ENCODE measurements around the gene IPCEF1. TPM values are rescaled to one million over a fixed set of nuclear protein-coding genes. Genes with fewer than 3 reads are reported as not detected.
A peak's percentile ranks its signal among the peaks of the same experiment; 100 is the strongest.
"Not testable (repeated sequence)": the region's sequence is repeated elsewhere in the genome, so short reads cannot be mapped to it uniquely, and the experiment has no call there.

Gene IPCEF1
- total RNA-seq, 1 experiment from 2014 or later, result 6.6 TPM

DNA sequence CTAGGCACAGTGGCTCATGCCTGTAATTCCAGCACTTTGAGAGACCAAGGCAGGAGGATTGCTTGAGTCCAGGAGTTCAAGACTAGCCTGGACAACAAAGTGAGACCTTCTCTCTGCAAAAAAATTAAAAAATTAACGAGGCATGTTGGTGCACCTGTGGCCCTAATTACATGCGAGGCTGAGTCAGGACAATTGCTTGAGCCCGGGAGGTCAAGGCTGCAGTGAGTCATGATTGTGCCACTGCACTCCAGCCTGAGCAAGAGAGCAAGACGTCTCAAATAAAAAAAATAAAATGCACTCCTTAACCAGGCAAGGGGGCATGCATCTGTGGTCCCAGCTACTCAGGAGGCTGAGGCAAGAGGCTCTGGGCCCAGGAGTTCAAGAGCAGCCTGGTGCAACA is 53.0 kb downstream of the IPCEF1 start:
- not testable (repeated sequence) for H3K4me3 ChIP-seq (ENCODE audit: insufficient read depth, low read depth, low read length); DNase-seq

DNA sequence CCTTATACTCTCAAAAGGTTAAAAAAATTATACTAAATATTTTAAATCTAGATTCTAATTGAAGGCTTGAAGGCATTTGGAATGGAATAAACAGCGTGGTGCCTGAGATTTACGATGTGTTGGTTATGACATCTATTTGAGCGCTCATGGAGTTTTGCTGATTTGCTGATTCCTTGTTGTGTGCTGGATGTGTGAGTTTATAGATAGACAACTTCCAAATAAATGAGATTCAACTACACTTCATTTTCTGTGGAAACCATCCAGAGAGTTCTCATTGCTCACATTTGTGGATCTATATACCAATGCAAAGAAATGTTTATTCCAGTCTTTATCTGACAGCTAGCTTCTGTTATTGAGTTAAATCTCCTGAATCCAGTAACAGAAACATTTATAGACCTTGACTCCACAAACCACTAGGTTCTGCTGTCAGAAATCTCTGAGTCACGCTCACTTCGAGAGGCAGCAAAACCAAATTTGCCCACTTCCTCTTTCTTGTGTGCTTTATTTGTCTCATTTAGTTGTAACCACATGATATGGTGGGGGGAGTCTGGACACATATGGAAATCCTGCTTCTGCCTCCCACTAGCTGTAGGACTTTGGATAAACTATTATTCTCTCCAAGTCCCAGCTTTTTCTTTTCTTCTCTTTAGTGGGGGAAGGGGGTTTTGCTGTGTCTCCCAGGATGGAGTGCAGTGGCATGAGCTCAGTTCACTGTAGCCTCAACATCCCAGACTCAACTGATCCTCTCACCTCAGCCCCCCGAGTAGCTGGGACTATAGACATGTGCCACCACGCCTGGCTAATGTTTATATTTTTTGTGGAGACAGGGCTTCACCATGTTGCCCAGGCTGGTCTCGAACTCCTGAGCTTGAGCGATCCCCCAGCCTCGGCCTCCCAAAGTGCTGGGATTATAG is 54.5 kb downstream of the IPCEF1 start:
- no peak for DNase-seq
- Histone ChIP-seq H3K27me3 (ENCODE audit: control insufficient read depth, insufficient read depth, low read length) (no peaks in the 10 kb centered on the region), H3K36me3 (replicated peaks; ENCODE audit: control insufficient read depth, insufficient read depth, low read length) (no peaks in the 10 kb centered on the region), H3K4me3 (ENCODE audit: insufficient read depth, low read depth, low read length) (no peak overlapping the region)

More for the DNA sequence above, 53.0 kb downstream of the IPCEF1 start:
- H3K27me3 ChIP-seq (ENCODE audit: control insufficient read depth, insufficient read depth, low read length); H3K36me3 ChIP-seq (replicated peaks; ENCODE audit: control insufficient read depth, insufficient read depth, low read length): not testable (repeated sequence)

DNA sequence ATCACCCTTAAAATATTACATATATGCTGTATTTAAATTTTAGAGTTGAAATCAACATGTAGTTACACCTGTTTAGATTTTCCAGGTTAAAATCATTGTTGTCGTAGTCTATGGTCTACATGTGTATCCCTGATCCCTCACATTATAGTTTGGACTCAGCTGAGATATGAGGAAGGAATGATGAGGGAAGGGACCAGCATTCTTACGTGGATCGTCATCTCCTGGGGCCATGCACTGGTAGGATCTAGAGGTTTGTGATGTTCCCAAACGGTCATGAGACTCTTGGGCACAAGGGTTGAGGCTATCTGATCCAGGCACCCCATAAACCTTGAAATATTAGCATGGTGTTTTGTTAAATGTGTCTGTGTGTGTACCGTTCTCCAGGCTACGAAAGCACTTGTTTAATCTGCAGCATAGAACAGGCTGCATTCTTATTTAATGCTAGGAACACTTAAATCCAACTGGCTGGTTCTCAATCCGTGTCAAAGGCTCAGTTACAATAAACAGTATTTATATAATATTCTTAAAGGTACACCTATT is 55.4 kb downstream of the IPCEF1 start:
- Histone ChIP-seq H3K27me3 (ENCODE audit: control insufficient read depth, insufficient read depth, low read length) (no peaks in the 10 kb centered on the region), H3K4me3 (ENCODE audit: insufficient read depth, low read depth, low read length) (no peak overlapping the region), H3K36me3 (replicated peaks; ENCODE audit: control insufficient read depth, insufficient read depth, low read length) (no peaks in the 10 kb centered on the region)
- DNase-seq, result no peak

DNA sequence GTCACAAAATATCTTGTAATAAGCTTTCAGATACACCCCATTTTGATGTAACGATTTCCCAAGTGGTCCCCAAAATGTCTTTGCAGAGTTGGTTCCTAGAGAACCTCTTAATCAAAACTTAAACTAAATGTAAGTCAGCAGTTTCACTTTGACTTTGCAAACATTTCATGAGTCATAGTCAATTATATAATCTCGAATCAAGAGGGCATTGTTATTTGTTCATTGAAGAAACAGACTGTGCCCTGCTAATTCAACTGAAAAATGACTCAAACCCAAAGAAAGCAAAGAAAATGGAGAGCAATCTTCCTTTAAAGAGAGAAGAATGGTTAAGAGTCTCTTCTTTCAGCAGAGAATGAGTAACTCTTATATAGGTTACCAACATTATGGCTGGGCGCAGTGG is 58.3 kb downstream of the IPCEF1 start:
- no peak for DNase-seq
- Histone ChIP-seq H3K36me3 (replicated peaks; ENCODE audit: control insufficient read depth, insufficient read depth, low read length) (no peaks in the 10 kb centered on the region), H3K27me3 (ENCODE audit: control insufficient read depth, insufficient read depth, low read length) (no peaks in the 10 kb centered on the region), H3K4me3 (ENCODE audit: insufficient read depth, low read depth, low read length) (no peak overlapping the region)

DNA sequence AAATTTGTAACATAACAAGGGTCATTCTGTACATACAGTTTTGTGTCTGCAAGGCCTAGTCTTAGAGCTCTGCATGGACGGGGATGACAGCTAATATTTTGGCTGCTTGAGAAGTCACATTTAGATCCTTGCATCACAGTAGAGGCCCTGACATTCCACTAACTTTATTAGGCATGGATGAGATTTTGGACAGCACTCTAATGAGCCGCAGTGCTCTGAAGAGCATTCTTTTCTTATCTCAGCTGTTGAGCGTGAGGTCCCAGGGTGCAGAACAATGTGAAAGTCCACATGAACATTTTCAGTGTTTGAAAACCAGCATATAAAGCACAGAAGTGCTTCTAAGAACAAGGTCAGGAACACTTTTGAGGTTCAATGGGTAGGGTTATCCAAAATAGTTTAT is 58.9 kb downstream of the IPCEF1 start:
- no peak overlapping the region for H3K4me3 ChIP-seq (ENCODE audit: insufficient read depth, low read depth, low read length)
- no peak for DNase-seq
- H3K36me3 ChIP-seq (replicated peaks; ENCODE audit: control insufficient read depth, insufficient read depth, low read length), result no peaks in the 10 kb centered on the region
- H3K27me3 ChIP-seq (ENCODE audit: control insufficient read depth, insufficient read depth, low read length), result no peaks in the 10 kb centered on the region

DNA sequence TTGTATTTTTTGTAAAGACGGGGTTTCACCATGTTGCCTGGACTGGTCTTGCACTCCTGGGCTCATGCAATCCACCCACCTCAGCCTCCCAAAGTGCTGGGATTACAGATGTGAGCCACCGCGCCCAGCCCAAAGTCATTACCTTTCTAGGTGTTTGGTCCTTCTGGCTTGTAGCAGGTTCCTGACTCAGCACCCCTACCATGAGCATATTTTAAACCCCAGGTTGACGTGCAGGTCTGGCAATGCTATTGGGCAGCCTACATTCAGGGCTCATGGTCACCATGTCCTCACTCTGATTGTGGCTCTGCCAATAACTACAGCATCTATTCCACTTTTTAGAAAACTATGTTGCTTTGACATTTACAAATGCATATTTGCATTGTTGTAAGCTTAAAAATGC is 59.4 kb downstream of the IPCEF1 start:
- H3K36me3 ChIP-seq (replicated peaks; ENCODE audit: control insufficient read depth, insufficient read depth, low read length), result no peaks in the 10 kb centered on the region
- H3K27me3 ChIP-seq (ENCODE audit: control insufficient read depth, insufficient read depth, low read length), result no peaks in the 10 kb centered on the region
- no peak overlapping the region for H3K4me3 ChIP-seq (ENCODE audit: insufficient read depth, low read depth, low read length)
- no peak for DNase-seq

DNA sequence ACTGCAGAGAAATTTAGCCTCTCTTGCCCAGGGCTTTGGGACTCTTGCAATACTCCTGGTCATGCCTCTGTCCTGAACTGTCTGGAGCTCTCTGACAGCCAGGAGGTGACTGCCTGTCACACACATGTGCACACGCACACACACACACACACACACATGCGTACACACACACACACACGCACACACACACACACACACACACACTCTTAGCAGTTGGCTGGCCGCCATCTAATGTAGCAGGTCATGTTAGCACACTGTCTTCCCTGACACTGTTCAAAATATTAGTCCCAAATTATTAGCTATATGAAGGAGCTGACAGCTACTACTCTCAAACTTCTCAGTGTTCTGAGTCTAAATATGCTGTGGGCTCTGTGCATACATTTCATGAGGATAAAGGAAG is 60.9 kb downstream of the IPCEF1 start:
- Histone ChIP-seq H3K4me3 (ENCODE audit: insufficient read depth, low read depth, low read length) (no peak overlapping the region), H3K36me3 (replicated peaks; ENCODE audit: control insufficient read depth, insufficient read depth, low read length) (no peaks in the 10 kb centered on the region), H3K27me3 (ENCODE audit: control insufficient read depth, insufficient read depth, low read length) (no peaks in the 10 kb centered on the region)
- DNase-seq, result no peak

DNA sequence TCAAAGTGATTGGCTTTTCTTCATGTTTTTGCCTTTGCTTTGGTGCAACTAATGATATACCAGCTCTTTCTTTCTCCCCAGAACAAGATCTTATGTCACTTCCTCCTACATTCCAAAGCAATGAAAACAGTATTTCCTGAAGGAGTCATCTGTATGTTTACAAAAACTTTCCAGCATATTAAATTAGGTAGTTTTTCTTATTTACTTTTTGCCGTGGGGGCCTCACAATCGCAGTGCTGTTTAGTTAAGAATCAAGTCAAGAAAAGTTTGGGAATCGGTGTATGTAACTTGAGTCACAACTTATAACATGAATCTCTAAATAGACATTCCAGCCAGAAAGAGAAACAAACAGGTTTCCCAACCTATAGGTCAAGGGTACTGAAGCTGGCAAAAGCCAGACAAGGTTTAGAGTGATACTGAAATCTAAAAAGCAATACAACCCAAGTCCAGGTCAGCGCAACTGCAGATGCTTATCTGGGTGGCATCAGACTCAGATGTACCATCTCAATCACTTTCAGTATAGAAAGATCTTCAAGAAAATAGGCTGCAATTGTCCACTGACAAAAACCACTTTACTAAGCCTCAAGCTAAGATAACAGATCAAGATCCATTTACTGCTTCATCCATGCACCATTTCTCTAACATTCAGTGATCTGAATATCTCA is 63.6 kb downstream of the IPCEF1 start:
- H3K27me3 ChIP-seq (ENCODE audit: control insufficient read depth, insufficient read depth, low read length), result no peaks in the 10 kb centered on the region
- H3K36me3 ChIP-seq (replicated peaks; ENCODE audit: control insufficient read depth, insufficient read depth, low read length), result no peaks in the 10 kb centered on the region
- H3K4me3 ChIP-seq (ENCODE audit: insufficient read depth, low read depth, low read length), result no peak overlapping the region
- DNase-seq, result no peak

DNA sequence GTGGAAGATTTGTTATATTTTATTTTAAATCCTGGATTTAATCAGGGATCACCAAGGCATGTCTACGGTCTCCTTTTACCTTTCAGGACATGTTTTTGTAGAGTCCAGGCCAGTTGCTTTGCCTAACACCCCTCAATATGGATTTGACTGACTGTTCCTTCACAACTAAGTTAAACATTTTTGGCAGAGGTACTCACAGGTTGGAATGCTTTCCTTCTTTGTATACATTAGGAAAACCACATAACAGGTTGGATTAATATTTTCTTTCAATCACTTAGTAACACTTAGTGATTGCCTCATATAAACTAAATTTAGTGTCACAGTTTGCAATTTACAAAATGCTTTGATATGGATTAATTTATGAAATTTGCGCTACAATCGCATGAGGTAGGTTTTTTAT is 64.5 kb downstream of the IPCEF1 start:
- DNase-seq, result no peak
- Histone ChIP-seq H3K27me3 (ENCODE audit: control insufficient read depth, insufficient read depth, low read length) (no peaks in the 10 kb centered on the region), H3K36me3 (replicated peaks; ENCODE audit: control insufficient read depth, insufficient read depth, low read length) (no peaks in the 10 kb centered on the region), H3K4me3 (ENCODE audit: insufficient read depth, low read depth, low read length) (no peak overlapping the region)

DNA sequence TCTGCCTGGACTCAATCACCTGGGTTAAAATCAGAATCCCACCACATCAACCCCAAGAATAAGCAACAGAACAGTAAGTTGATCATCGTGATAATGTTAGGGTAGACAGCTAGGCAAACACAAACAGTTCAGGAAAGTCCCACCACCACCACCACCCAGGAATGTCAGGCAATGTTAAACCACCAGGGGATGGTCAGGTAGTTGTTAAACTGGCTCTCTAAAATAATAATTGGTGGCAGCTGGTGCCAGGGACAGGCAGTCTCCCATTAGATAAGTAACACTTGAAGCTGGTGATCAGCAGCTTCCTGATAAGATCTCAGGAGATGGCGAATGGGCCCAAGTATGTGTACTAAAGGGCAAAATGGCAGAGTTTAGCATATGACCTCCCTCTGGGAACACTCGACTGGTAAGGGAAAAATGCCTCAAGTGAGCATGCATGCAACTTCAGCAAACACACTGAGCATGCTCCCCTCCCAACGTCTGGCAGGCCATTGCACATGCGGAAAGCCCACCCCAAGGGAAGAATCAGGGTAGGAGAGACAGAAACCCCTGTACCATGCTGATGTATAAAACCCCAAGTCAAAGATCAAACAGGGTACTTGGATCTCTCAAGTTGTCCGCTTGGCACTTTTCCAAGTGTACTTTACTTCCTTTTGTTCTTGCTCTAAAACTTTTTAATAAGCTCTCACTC is 66.6 kb downstream of the IPCEF1 start:
- Histone ChIP-seq H3K36me3 (replicated peaks; ENCODE audit: control insufficient read depth, insufficient read depth, low read length) (no peaks in the 10 kb centered on the region), H3K27me3 (ENCODE audit: control insufficient read depth, insufficient read depth, low read length) (no peaks in the 10 kb centered on the region), H3K4me3 (ENCODE audit: insufficient read depth, low read depth, low read length) (no peak overlapping the region)
- peak; percentile 19 for DNase-seq

DNA sequence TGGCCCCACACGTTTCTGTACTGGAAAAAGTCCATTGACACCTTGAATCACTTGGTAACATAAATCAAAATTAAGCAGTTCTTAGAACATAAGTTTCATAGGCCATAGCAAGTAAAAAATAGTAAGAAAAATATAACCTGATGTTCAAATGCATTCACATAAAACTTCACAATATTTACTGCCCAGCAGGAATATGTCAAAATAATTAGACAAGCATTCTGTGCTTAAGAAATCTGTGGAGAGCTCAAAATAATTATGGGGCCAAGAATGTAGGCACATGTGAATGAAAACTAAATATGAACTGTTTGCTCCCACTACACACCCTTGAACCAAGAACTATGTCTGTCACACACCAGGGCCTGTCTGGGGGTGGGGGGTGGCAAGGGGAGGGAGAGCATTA is 70.8 kb downstream of the IPCEF1 start:
- no peak for DNase-seq
- Histone ChIP-seq H3K36me3 (replicated peaks; ENCODE audit: control insufficient read depth, insufficient read depth, low read length) (no peaks in the 10 kb centered on the region), H3K4me3 (ENCODE audit: insufficient read depth, low read depth, low read length) (no peak overlapping the region), H3K27me3 (ENCODE audit: control insufficient read depth, insufficient read depth, low read length) (no peaks in the 10 kb centered on the region)

DNA sequence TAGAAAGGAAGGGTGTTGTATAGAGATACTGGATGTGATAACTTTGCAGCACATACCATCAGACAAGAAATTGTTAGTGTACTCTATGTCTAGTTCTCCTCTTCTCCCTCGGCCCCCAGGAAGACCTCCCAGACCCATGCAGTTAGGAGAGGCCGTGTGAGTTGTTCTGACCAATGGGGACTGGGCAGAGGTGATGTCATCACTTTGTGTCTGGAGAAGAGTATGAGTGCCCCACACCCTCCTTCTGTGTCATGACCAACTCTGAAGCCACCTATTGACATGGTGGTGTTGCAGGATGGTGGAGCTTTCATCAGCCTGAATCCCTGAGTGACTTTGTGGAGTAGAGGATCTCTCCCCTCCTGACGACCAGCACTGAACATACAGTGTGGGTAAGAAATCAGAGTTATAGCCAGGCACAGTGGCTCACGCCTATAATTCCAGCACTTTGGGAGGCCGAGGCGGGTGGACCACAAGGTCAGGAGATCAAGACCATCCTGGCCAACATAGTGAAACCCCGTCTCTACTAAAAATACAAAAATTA is 72.2 kb downstream of the IPCEF1 start:
- Histone ChIP-seq H3K36me3 (replicated peaks; ENCODE audit: control insufficient read depth, insufficient read depth, low read length) (no peaks in the 10 kb centered on the region), H3K4me3 (ENCODE audit: insufficient read depth, low read depth, low read length) (no peak overlapping the region), H3K27me3 (ENCODE audit: control insufficient read depth, insufficient read depth, low read length) (no peaks in the 10 kb centered on the region)
- DNase-seq, result no peak

DNA sequence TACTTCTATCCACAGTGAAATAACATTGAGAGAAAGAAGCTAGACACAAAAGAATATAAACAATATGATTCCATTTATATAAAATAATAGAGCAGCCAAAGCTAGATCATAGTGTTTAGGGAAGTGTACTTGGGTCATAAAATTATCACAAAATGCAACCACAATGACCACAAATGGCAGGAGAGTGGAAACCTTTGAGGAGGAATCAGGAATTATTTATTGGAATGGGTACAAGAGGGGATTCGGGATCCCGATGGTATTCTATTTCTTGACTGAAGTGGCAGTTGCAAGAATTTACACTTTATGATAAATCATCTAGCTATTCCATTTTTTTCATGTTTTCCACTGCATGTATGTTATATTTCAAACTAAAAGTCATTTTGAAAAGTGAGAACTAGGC is 76.1 kb downstream of the IPCEF1 start:
- no peak for DNase-seq
- Histone ChIP-seq H3K36me3 (replicated peaks; ENCODE audit: control insufficient read depth, insufficient read depth, low read length) (no peaks in the 10 kb centered on the region), H3K4me3 (ENCODE audit: insufficient read depth, low read depth, low read length) (no peak overlapping the region), H3K27me3 (ENCODE audit: control insufficient read depth, insufficient read depth, low read length) (no peaks in the 10 kb centered on the region)

DNA sequence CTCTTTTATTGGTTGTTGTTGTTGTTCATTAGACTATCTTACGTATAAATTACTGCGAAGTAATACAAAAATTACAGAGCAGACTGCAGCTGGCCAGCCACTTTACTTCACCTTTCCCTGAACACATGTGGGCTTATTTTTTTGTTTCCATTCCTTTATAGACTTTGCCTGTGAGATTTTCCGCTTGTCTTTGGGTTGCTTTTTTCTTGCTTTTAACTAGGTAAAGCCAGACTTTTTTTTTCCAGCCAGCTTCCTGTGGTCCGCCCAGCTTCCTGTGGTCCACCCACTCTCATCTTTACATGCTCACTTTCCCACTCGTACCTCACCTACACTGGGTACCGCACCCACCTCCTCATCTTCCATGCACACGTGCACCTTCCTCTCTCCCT is 79.0 kb downstream of the IPCEF1 start:
- Histone ChIP-seq H3K4me3 (ENCODE audit: insufficient read depth, low read depth, low read length) (no peak overlapping the region), H3K27me3 (ENCODE audit: control insufficient read depth, insufficient read depth, low read length) (no peaks in the 10 kb centered on the region)
- no peak for DNase-seq

More for the DNA sequence above, 79.0 kb downstream of the IPCEF1 start:
- no peaks in the 10 kb centered on the region for H3K36me3 ChIP-seq (replicated peaks; ENCODE audit: control insufficient read depth, insufficient read depth, low read length)

Measured in H7 (cell line).